Osteocyte (in vitro differentiated cells): ENCODE data around the gene IGSF21. TPM values are rescaled to one million over a fixed set of nuclear protein-coding genes. Genes with fewer than 3 reads are reported as not detected.

Experiments
- DNase-seq: peaks from one replicate; pipeline ENCODE4 v3.0.0; 2021; ENCODE audit warnings: mixed read lengths; ENCODE audit not compliant: unreplicated experiment; ENCODE audit errors: extremely low spot score
- H3K27ac Mint-ChIP-seq: one replicate; pipeline ENCODE4 v1.8.0; 2021; ENCODE audit warnings: mild to moderate bottlenecking, mixed read lengths; ENCODE audit not compliant: unreplicated experiment
- H3K27me3 Mint-ChIP-seq: one replicate; pipeline ENCODE4 v1.8.0; 2021; ENCODE audit warnings: mixed read lengths; ENCODE audit not compliant: unreplicated experiment
- H3K36me3 Mint-ChIP-seq: one replicate; pipeline ENCODE4 v1.8.0; 2021; ENCODE audit warnings: mixed read lengths; ENCODE audit not compliant: unreplicated experiment
- H3K4me1 Mint-ChIP-seq: one replicate; pipeline ENCODE4 v1.8.0; 2021; ENCODE audit warnings: mixed read lengths; ENCODE audit not compliant: unreplicated experiment
- H3K4me3 Mint-ChIP-seq: one replicate; pipeline ENCODE4 v1.8.0; 2021; ENCODE audit warnings: mild to moderate bottlenecking, moderate library complexity, mixed read lengths; ENCODE audit not compliant: unreplicated experiment
- H3K9me3 Mint-ChIP-seq: one replicate; pipeline ENCODE4 v1.8.0; 2021; ENCODE audit warnings: mixed read lengths; ENCODE audit not compliant: unreplicated experiment
- total RNA-seq: library from RNA; stranded (reverse); gene quantifications from 2 replicates; pipeline ENCODE4 v1.2.1, GENCODE V29; 2021
- TF ChIP-seq, protein P1 (sequence below): fragments of 200-600 bp; sonication (generic); IDR thresholded peaks from 2 replicates; pipeline ENCODE4 v1.5.0; 2021; ENCODE audit warnings: antibody characterized with exemption, mild to moderate bottlenecking, moderate library complexity

IGSF21 gene
- total RNA-seq, 1 donor from 2014 or later: not detected

DNA sequence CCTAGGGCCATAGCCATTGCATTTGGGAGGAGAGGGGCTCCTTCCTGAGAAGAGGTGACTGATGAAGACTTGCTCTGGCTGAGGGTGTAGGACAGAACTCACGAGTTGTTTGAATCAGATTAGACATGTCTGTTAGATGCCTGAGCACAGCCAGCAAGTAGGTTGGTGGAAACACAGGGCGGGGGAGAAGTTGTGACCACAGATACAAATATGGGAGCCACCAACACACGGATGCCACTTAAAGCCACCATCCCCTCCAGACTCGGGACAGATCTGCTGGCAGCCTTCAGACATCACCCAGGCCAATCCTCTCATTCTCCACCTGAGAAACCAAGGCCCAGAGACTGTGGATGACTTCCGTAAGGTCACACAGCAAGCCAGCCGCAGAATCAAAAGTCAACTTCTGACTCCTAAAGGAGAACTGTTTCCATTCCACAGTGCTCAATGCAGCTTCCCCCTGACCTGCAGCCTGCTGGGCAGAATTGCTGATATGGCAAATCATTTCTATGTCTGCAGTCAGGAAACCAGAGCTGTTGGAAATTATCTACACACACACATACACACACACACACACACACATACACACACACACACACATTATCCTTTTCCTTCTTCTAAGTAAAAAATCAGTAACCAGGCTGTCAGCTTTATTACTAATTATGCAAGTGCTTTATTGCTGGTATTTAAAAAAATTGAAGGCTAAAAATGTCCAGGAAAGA is 196.7 kb downstream of the IGSF21 start:
- H3K4me1 Mint-ChIP-seq: no peaks in the 10 kb centered on the region
- peaks cover 5% of the 10 kb centered on the region for H3K9me3 Mint-ChIP-seq
- TF ChIP-seq, protein P1, sequence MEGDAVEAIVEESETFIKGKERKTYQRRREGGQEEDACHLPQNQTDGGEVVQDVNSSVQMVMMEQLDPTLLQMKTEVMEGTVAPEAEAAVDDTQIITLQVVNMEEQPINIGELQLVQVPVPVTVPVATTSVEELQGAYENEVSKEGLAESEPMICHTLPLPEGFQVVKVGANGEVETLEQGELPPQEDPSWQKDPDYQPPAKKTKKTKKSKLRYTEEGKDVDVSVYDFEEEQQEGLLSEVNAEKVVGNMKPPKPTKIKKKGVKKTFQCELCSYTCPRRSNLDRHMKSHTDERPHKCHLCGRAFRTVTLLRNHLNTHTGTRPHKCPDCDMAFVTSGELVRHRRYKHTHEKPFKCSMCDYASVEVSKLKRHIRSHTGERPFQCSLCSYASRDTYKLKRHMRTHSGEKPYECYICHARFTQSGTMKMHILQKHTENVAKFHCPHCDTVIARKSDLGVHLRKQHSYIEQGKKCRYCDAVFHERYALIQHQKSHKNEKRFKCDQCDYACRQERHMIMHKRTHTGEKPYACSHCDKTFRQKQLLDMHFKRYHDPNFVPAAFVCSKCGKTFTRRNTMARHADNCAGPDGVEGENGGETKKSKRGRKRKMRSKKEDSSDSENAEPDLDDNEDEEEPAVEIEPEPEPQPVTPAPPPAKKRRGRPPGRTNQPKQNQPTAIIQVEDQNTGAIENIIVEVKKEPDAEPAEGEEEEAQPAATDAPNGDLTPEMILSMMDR: no peak
- no peaks in the 10 kb centered on the region for H3K36me3 Mint-ChIP-seq
- H3K27me3 Mint-ChIP-seq: no peaks in the 10 kb centered on the region
- DNase-seq: no peak
- H3K27ac Mint-ChIP-seq: no peak overlapping the region
- H3K4me3 Mint-ChIP-seq: no peak overlapping the region

DNA sequence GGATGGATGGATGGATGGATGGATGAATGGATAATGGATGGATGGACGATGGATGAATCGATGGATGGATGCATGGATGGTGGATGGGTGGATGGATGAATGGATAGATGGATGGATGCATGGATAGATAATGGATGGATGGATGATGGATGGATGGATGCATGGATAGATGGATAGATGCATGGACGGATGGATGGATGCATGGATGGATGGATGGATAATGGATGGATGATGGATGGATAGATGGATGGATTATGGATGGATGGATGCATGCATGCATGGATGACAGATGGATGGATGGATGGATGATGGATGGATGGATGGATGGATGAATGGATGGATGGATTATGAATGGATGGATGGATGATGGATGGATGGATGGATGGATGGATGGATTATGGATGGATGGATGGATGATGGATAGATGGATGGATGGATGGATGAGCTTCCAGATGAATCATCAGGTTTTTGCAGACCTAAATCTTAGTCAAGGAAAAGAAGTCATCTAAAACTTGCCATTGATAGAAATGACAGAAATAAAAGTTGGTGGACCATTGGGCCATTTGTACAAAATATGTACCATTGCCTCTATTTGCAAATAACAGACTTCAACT is 197.7 kb downstream of the IGSF21 start:
- Mint-ChIP-seq H3K27ac (no peak overlapping the region), H3K36me3 (no peaks in the 10 kb centered on the region), H3K4me1 (no peaks in the 10 kb centered on the region), H3K27me3 (no peaks in the 10 kb centered on the region), H3K4me3 (no peak overlapping the region), H3K9me3 (peaks cover 5% of the 10 kb centered on the region)
- TF ChIP-seq, protein P1: no peak
- DNase-seq: no peak

DNA sequence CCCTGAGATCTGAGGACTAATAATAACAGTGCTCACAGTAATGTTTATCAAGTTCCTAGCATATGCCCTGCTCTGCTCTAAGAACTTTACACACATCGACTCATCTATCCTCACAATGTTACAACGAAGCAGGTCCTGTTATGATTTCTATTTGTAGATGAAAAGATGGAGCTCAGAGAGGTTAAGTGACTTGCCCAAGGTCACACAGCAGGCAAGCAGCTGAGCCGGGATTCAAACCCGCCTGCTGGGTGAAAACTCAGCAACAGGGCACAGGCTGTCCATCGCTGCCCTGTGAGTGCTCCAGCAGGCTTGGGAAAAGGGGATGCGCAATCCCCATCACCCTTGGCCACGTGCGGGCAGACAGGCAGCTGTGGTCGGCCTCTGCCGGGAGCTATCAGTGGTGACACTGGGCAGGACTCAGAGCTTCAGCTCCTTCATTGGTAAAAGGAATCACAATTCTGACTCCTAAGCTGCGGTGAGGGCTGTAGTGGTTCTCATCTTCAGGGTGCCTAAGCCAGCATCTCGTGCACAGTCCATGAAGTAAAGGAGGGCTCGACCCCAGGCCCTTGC is 199.8 kb downstream of the IGSF21 start:
- no peaks in the 10 kb centered on the region for H3K27me3 Mint-ChIP-seq
- TF ChIP-seq, protein P1: no peak
- H3K4me3 Mint-ChIP-seq: no peak overlapping the region
- no peak for DNase-seq
- no peaks in the 10 kb centered on the region for H3K4me1 Mint-ChIP-seq
- H3K9me3 Mint-ChIP-seq: peaks cover 10% of the 10 kb centered on the region
- H3K36me3 Mint-ChIP-seq: no peaks in the 10 kb centered on the region
- no peak overlapping the region for H3K27ac Mint-ChIP-seq

DNA sequence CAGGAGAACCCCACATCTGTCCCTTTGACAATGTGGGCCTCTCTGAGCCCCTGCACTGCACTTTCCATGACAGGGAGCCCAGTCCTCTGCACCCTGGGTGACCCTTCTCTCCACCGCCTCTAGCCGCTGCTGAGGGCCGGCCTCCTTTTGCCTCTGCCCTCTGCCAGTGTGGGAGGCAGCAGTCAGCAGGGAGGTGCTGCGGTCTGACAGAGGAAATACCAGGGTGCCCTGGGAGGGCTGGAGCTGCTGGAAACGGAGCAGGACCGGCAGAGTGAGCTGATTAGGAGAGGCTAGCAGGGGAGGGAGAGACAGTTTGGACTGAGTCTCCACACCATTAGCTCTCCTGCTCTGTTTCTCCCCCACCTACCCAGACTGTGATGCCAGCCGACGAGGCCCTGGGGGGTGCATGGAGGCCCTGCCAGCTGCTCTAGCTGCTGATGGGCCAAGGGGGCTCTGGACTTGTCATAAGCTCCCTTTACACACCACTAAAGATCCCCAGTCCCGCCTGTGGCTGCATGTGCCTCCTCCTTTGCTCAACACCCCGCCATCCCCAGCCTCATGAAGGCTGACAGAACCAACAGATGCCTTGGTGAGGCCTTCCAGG is 202.1 kb downstream of the IGSF21 start:
- H3K27ac Mint-ChIP-seq: no peak overlapping the region
- no peak for DNase-seq
- TF ChIP-seq, protein P1: no peak
- peaks cover 9% of the 10 kb centered on the region for H3K9me3 Mint-ChIP-seq
- no peaks in the 10 kb centered on the region for H3K27me3 Mint-ChIP-seq
- H3K4me1 Mint-ChIP-seq: no peaks in the 10 kb centered on the region
- H3K36me3 Mint-ChIP-seq: no peaks in the 10 kb centered on the region
- no peak overlapping the region for H3K4me3 Mint-ChIP-seq

DNA sequence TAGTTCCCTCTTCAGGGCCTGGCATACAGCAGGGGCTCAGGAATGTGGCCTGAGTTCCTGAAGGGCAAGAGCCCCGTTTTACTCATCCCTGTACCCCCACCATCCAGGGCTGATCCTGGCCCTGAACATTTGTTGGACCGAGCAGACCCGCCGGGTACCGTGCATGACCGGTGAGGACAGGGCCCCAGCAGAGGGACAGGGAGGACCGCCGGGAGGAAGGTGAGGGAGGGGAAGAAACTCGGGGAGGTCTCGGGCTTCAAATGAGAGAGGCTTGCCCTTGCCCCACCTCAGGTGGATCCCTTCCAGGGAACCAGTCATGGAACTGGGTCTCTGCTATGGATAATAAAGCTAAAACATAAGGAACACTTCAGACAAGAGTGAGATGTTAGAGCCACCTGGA is 205.4 kb downstream of the IGSF21 start:
- Mint-ChIP-seq H3K4me1 (no peaks in the 10 kb centered on the region), H3K9me3 (peaks cover 18% of the 10 kb centered on the region), H3K27me3 (no peaks in the 10 kb centered on the region), H3K27ac (no peak overlapping the region), H3K4me3 (no peak overlapping the region), H3K36me3 (no peaks in the 10 kb centered on the region)
- DNase-seq: no peak
- TF ChIP-seq, protein P1: no peak
